IMR-90 (cell line): ENCODE results near the gene SLC24A2. TPM values are rescaled to one million over a fixed set of nuclear protein-coding genes. Genes with fewer than 3 reads are reported as not detected.

ENCODE experiments used
- ATAC-seq: fragments of 200-7000 bp; cut with Tn5 transposase; 2 replicates; pipeline ENCODE4 v1.9.1; 2020; ENCODE audit warnings: low read depth, mild to moderate bottlenecking, moderate library complexity
- BruUV-seq: library from RNA; stranded (reverse); fragments of 400-500 nt; replicated peaks from 2 replicates; lab custom pipeline; 2021; lab: Mats Ljungman, UMichigan
- CTCF ChIA-PET: fragments of 300-600 bp; formaldehyde crosslinking; extraction: SDS; loops from one replicate; lab custom pipeline; 2021; ENCODE audit warnings: antibody characterized with exemption; lab: Yijun Ruan, JAX
- POLR2A ChIA-PET: fragments of 300-600 bp; sonication (Branson Sonifier 250); formaldehyde crosslinking; loops from one replicate; lab custom pipeline; 2022; ENCODE audit warnings: antibody characterized with exemption; ENCODE audit not compliant: unreplicated experiment; lab: Charles Lee
- DNase-seq: peaks from one replicate; pipeline ENCODE4 v3.0.0; 2013
- H2AFZ ChIP-seq: replicated peaks from 2 replicates; pipeline ENCODE3; 2013; ENCODE audit warnings: low read length, mild to moderate bottlenecking; ENCODE audit not compliant: poor library complexity
- H2AK5ac ChIP-seq: 2 replicates; pipeline ENCODE4 v1.6.1; 2013; ENCODE audit warnings: low read depth, low read length, inconsistent platforms
- H2AK9ac ChIP-seq: replicated peaks from 2 replicates; pipeline ENCODE3; 2013; ENCODE audit warnings: mild to moderate bottlenecking, low read depth, low read length, moderate library complexity; ENCODE audit not compliant: poor library complexity
- H2BK120ac ChIP-seq: 2 replicates; pipeline ENCODE4 v1.6.1; 2013; ENCODE audit warnings: low read depth, low read length, inconsistent platforms
- H2BK15ac ChIP-seq: 3 replicates; pipeline ENCODE4 v1.6.1; 2013; ENCODE audit warnings: low read depth, low read length, inconsistent platforms
- H2BK20ac ChIP-seq: 2 replicates; pipeline ENCODE4 v1.6.1; 2013; ENCODE audit warnings: low read depth, mild to moderate bottlenecking, inconsistent platforms, low read length, moderate library complexity
- H2BK5ac ChIP-seq: 2 replicates; pipeline ENCODE4 v1.6.1; 2013; ENCODE audit warnings: mild to moderate bottlenecking, low read depth, low read length, inconsistent platforms; ENCODE audit not compliant: poor library complexity, severe bottlenecking
- H3K14ac ChIP-seq: replicated peaks from 2 replicates; pipeline ENCODE4 v1.6.1; 2013; ENCODE audit warnings: low read depth, low read length, inconsistent platforms
- H3K18ac ChIP-seq: 2 replicates; pipeline ENCODE4 v1.6.1; 2013; ENCODE audit warnings: low read depth, low read length, control low read depth
- H3K23ac ChIP-seq: 2 replicates; pipeline ENCODE4 v1.6.1; 2013; ENCODE audit warnings: low read depth, low read length, inconsistent platforms
- H3K27ac ChIP-seq: 2 replicates; pipeline ENCODE4 v1.5.1; 2013; ENCODE audit warnings: mild to moderate bottlenecking, control low read depth, low read length; ENCODE audit not compliant: insufficient read depth
- H3K27me3 ChIP-seq: 2 replicates; pipeline ENCODE4 v1.6.1; 2013; ENCODE audit warnings: low read length; ENCODE audit not compliant: control insufficient read depth, insufficient read depth
- H3K36me3 ChIP-seq: 2 replicates; pipeline ENCODE4 v1.6.1; 2013; ENCODE audit warnings: low read length, mixed read lengths; ENCODE audit not compliant: control insufficient read depth, insufficient read depth
- H3K4ac ChIP-seq: 2 replicates; pipeline ENCODE4 v1.6.1; 2013; ENCODE audit warnings: low read depth, low read length, inconsistent platforms
- H3K4me1 ChIP-seq: 2 replicates; pipeline ENCODE4 v1.6.1; 2013; ENCODE audit warnings: low read length, mixed read lengths; ENCODE audit not compliant: control insufficient read depth, insufficient read depth
- H3K4me2 ChIP-seq: 2 replicates; pipeline ENCODE4 v1.6.1; 2013; ENCODE audit warnings: low read depth, mild to moderate bottlenecking, control low read depth, low read length, moderate library complexity
- H3K4me3 ChIP-seq: 2 replicates; pipeline ENCODE4 v1.5.1; 2013; ENCODE audit warnings: low read depth, mild to moderate bottlenecking, control low read depth, low read length, moderate library complexity; ENCODE audit not compliant: insufficient read depth
- H3K56ac ChIP-seq: 2 replicates; pipeline ENCODE4 v1.6.1; 2013; ENCODE audit warnings: low read length, inconsistent platforms; ENCODE audit not compliant: insufficient read depth; ENCODE audit errors: extremely low read depth
- H3K79me1 ChIP-seq, 2 experiments: 2 replicates each; pipeline ENCODE4 v1.6.1; 2013; ENCODE audit warnings: low read length in 2 of 2, inconsistent platforms in 1 of 2, low read depth in 1 of 2
- H3K9ac ChIP-seq: 2 replicates; pipeline ENCODE4 v1.6.1; 2013; ENCODE audit warnings: low read depth, low read length, control low read depth
- H3K9me1 ChIP-seq: 2 replicates; pipeline ENCODE4 v1.6.1; 2013; ENCODE audit warnings: low read length, inconsistent platforms; ENCODE audit not compliant: insufficient read depth
- H3K9me3 ChIP-seq: 2 replicates; pipeline ENCODE4 v1.6.1; 2013; ENCODE audit warnings: low read length; ENCODE audit not compliant: control insufficient read depth, insufficient read depth
- H4K20me1 ChIP-seq: 2 replicates; pipeline ENCODE4 v1.6.1; 2013; ENCODE audit warnings: low read length, inconsistent platforms; ENCODE audit not compliant: insufficient read depth
- H4K5ac ChIP-seq: 2 replicates; pipeline ENCODE4 v1.6.1; 2013; ENCODE audit warnings: mild to moderate bottlenecking, low read depth, low read length, control low read depth
- H4K8ac ChIP-seq, 2 experiments: 2 replicates each; pipeline ENCODE4 v1.6.1; 2013; ENCODE audit warnings: low read depth in 2 of 2, low read length in 2 of 2, control low read depth in 1 of 2, inconsistent platforms in 1 of 2
- H4K91ac ChIP-seq: 2 replicates; pipeline ENCODE4 v1.6.1; 2013; ENCODE audit warnings: low read depth, low read length, inconsistent platforms; ENCODE audit not compliant: insufficient read depth
- BHLHE40 ChIP-seq: fragments of 150-350 bp; IDR thresholded peaks from 2 replicates; pipeline ENCODE4 v1.6.1; 2016; ENCODE audit warnings: mild to moderate bottlenecking, low read depth, low read length
- CEBPB ChIP-seq: IDR thresholded peaks from 2 replicates; pipeline ENCODE4 v1.6.1; 2012; ENCODE audit warnings: low read depth, low read length, improper control_type of control experiment
- CHD1 ChIP-seq: IDR thresholded peaks from 2 replicates; pipeline ENCODE4 v1.6.1; 2012; ENCODE audit warnings: low read depth, low read length, improper control_type of control experiment
- CTCF ChIP-seq: conservative IDR thresholded peaks from 2 replicates; pipeline ENCODE4 v1.5.1; 2012; ENCODE audit warnings: mild to moderate bottlenecking, low read depth, low read length, improper control_type of control experiment
- FOS ChIP-seq: fragments of 150-350 bp; IDR thresholded peaks from 2 replicates; pipeline ENCODE4 v1.6.1; 2016; ENCODE audit warnings: low read depth, low read length
- MAFK ChIP-seq: IDR thresholded peaks from 2 replicates; pipeline ENCODE4 v1.6.1; 2012; ENCODE audit warnings: low read depth, low read length, improper control_type of control experiment
- NFE2L2 ChIP-seq: fragments of 150-350 bp; IDR thresholded peaks from 2 replicates; pipeline ENCODE4 v1.6.1; 2016; ENCODE audit warnings: low read depth, mild to moderate bottlenecking, low read length
- RAD21 ChIP-seq: IDR thresholded peaks from 2 replicates; pipeline ENCODE4 v1.6.1; 2012; ENCODE audit warnings: low read length, improper control_type of control experiment
- RCOR1 ChIP-seq: IDR thresholded peaks from 2 replicates; pipeline ENCODE4 v1.6.1; 2012; ENCODE audit warnings: mild to moderate bottlenecking, low read length, improper control_type of control experiment; ENCODE audit not compliant: insufficient replicate concordance
- RFX5 ChIP-seq: IDR thresholded peaks from 2 replicates; pipeline ENCODE4 v1.8.0; 2012; ENCODE audit warnings: low read depth, mild to moderate bottlenecking, low read length, moderate library complexity
- SMC3 ChIP-seq: fragments of 150-350 bp; IDR thresholded peaks from 2 replicates; pipeline ENCODE4 v1.6.1; 2016; ENCODE audit warnings: low read depth, mild to moderate bottlenecking, antibody characterized with exemption, low read length, moderate library complexity
- WGBS, 2 experiments: methylation state at CpG; one replicate each; pipeline versions ENCODE4 v1.1.5 to v1.1.7; 2013; ENCODE audit warnings: missing lambda C conversion rate in 2 of 2; ENCODE audit not compliant: insufficient read length in 1 of 2; ENCODE audit errors: extremely low coverage in 2 of 2; 5-methylcytosine and 5-hydroxymethylcytosine counted together
- dilution Hi-C: fragments of 300-500 bp; cut with HindIII; formaldehyde crosslinking; loops from one replicate; pipeline ENCODE4 v1.14.3; 2018; ENCODE audit warnings: low sequenced_read_pairs; ENCODE audit not compliant: unreplicated experiment
- in situ Hi-C: fragments of 300-500 bp; cut with MboI; formaldehyde crosslinking; loops from 3 replicates; pipeline ENCODE4 v1.14.3; 2019; ENCODE audit warnings: low sequenced_read_pairs, inconsistent platforms, mixed read lengths
- intact Hi-C: fragments of 100-400 bp; cut with micrococcal nuclease; formaldehyde crosslinking; loops from 2 replicates; pipeline ENCODE4 v1.10.0; 2022
- polyA plus RNA-seq, 3 experiments: library from polyadenylated mRNA; depleted of rRNA; stranded (reverse); fragments of >200 nt; gene quantifications; 2 replicates each; pipeline ENCODE4 v1.2.3, GENCODE V29; 2012; ENCODE audit warnings: low replicate concordance in 1 of 3
- total RNA-seq: library from RNA; depleted of rRNA; stranded (reverse); fragments of >200 nt; gene quantifications from 2 replicates; pipeline ENCODE4 v1.2.3, GENCODE V29; 2012

Gene SLC24A2
- total and polyA plus RNA-seq, 2 of the 4 experiments (the other 2 are of a cell fraction), result not detected

GRCh38 chr9:19816769-19817168, 27.9 kb upstream of the SLC24A2 start:
- no TSS peak for BruUV-seq
- ATAC-seq, result no peak

More at GRCh38 chr9:19816769-19817168, 27.9 kb upstream of the SLC24A2 start:
- in situ Hi-C loops (no loop called here), dilution Hi-C loops (no loop called here), intact Hi-C loops (no loop called here)
- Histone ChIP-seq H4K91ac (no peak overlapping the region), H2BK15ac (no peak overlapping the region), H3K23ac (no peak overlapping the region), H3K27ac (no peak overlapping the region), H3K4me3 (no peak overlapping the region), H3K36me3 (no peaks in the 10 kb centered on the region), H4K20me1 (no peaks in the 10 kb centered on the region), H3K18ac (no peak overlapping the region), H3K56ac (no peak overlapping the region), H2BK20ac (no peak overlapping the region), H2BK120ac (no peak overlapping the region), H3K9me3 (0 out of 2 replicates have a peak, but pooled peaks cover 2% of the 10 kb centered on the region), H4K5ac (no peak overlapping the region), H3K14ac (no peak overlapping the region), H2AFZ (no peak overlapping the region), H2AK5ac (no peak overlapping the region), H3K4me1 (no peaks in the 10 kb centered on the region), H2BK5ac (no peak overlapping the region), H3K9ac (no peak overlapping the region), H3K4me2 (no peak overlapping the region), H3K9me1 (no peaks in the 10 kb centered on the region), H3K4ac (no peak overlapping the region), H4K8ac (no peak overlapping the region), H3K27me3 (no peaks in the 10 kb centered on the region), H3K79me1 (no peaks in the 10 kb centered on the region), H2AK9ac (no peak overlapping the region)
- POLR2A ChIA-PET, result no interaction called here
- no peak for DNase-seq
- TF ChIP-seq SMC3 (no peak), NFE2L2 (no peak), RAD21 (no peak), FOS (no peak), RFX5 (no peak), CHD1 (no peak), RCOR1 (no peak), BHLHE40 (no peak), CTCF (no peak), MAFK (no peak), CEBPB (no peak)
- WGBS, 2 experiments, result no CpG with 5 or more reads among the region's 2 CpGs
- CTCF ChIA-PET, result no interaction called here
